Midbrain (tissue), 1 donor: Measurements from ENCODE around the gene CASP8AP2.
A peak's percentile ranks its signal among the peaks of the same experiment; 100 is the strongest.
"Not testable (repeated sequence)": the region's sequence is repeated elsewhere in the genome, so short reads cannot be mapped to it uniquely, and the experiment has no call there.

Experiments used
- DNase-seq: peaks from one replicate; lab custom pipeline; 2025; lab: John Stamatoyannopoulos, UW

The CASP8AP2 gene

DNA sequence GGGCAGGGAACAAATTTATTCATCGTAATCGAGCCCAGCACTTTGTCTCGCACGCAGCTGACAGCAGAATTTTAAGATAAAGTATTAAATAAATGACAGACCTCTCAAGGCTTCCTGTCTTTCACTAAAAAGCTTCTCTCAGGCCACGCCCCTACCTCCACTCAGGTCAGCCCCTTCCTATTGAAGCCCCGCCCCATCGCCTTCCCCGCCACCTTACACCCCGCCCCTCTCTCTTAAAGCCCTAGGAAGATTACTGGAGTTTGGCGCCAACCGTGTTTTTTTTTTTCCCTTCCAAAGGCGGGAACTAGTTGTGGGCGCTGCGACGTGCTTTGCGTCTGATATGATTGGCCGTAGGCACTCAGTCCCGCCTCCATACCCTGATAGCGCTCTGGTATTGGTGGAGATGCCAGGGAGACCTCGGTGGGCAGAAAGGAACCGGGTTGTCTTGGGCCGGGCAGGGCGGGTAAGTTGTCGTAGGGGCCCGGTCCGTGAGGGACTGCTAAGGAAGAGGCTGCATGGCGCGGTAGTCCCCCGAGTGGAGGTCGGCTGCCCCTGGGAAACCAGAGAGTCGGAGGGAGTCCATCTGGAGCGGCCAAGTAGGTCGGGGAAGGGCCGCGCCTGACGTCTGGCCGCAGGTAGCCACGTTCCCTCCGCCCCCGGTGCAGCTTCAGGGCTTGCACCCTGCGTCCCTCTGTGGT is at the start of gene CASP8AP2:
TSS of gene CASP8AP2 (plus strand) at position 409 of the 698 bp plus-strand sequence.
- DNase-seq = peak; percentile 95

DNA sequence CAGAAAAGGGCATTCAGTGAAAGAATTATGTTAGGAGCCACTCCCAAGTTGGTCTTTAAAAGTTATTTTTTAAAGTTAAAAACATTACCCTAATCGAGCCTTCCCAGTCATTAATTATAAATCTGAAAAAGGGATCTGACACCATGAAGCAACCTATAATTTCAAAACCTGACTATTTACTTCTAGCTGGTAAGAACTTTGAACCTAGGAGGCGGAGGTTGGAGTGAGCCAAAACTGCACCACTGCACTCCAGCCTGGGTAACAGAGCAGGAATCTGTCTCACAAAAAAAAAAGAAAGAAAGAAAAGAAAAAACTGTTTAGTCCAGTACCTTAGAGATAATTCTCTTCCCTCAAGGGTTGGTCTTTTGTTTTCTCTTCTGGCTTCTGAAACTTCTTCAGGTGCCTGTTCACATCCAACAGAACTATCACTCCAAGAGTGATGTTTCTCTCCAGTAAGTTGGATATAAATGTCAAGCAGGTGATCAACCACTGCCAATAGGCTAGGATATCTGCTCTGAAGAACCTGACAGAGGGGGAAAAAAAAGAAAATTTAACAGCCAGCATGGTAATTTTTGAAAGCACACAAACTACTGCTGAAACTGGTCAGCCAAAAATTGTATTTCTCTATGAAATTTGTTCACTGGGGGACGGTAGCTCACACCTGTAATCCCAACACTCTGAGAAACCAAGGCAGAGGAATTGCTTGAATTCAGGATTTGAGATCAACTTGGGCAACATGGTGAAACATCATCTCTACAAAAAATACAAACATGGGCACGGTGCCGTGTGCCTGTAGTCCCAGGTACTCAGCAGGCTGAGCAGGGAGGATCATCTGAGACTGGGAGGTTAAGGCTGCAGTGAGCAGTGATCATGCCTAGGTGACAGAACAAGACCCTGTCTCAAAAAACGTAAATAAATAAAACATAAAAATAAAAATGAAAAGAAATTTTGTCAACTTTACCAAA is 48.3 kb upstream of the CASP8AP2 start:
- no peak for DNase-seq

GRCh38 chr6:89782222-89782621 is 47.5 kb upstream of the CASP8AP2 start:
- no peak for DNase-seq

- DNase-seq = not testable (repeated sequence)
Measured at GRCh38 chr6:89783293-89783692, 46.4 kb upstream of the CASP8AP2 start.

GRCh38 chr6:89784838-89785237 is 44.8 kb upstream of the CASP8AP2 start:
- no peak for DNase-seq

DNA sequence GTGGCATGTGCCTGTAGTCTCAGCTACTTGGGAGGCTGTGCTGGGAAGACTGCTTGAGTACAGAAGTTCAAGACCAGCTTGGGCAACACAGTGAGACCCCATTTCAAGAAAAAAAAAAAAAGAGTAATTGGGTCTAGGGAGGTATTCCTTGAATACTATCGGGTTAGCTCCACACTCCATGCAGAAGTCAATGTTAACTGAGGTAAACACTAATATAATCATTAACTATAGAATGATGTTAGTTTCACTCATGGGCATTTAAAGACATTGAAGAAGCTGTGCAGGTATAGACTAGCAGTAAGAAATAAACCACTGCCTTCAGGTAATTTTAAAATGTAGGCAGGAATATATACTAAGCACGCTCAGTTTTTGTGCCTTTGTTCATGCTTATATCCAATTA is 42.7 kb upstream of the CASP8AP2 start:
- no peak for DNase-seq

GRCh38 chr6:89787660-89788328 is 41.9 kb upstream of the CASP8AP2 start:
- no peak for DNase-seq

DNA sequence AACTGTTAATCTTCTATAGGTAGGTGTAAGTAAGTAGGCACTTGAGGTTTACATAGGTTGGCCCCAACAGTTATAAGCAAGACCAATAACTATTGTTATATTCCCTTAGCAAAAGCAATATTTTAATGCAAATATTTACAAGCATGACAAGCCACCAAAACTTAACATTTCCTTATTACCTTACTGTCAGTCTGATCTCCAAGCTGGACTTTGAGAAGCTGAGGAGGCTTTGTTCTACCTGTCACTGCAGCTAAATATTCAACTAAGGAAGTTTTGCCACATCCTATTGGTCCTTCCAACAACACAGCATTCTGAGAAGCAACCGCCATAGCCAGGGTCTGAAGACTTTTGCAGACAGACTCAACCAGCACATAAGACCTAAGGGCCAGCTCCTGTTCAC is 39.7 kb upstream of the CASP8AP2 start:
- no peak for DNase-seq

DNA sequence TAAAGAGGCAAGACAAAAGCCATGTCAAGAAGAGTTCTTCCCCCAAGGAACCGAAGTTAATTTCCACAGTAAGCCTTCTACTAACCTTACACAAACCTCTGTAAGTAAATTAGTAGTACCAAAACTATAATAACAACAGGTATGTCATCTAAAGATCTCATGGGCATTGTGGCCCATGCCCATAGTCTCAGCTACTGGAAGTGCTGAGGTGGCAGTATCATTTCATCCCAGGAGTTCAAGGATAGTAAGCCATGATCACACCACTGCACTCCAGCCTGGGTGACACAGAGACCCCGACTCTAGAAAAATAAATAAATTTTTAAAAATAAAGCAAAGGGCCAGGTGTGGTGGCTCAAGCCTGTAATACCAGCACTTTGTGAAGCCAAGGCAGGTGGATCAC is 39.3 kb upstream of the CASP8AP2 start:
- no peak for DNase-seq

GRCh38 chr6:89792881-89793280 is 36.8 kb upstream of the CASP8AP2 start:
- DNase-seq = no peak

DNA sequence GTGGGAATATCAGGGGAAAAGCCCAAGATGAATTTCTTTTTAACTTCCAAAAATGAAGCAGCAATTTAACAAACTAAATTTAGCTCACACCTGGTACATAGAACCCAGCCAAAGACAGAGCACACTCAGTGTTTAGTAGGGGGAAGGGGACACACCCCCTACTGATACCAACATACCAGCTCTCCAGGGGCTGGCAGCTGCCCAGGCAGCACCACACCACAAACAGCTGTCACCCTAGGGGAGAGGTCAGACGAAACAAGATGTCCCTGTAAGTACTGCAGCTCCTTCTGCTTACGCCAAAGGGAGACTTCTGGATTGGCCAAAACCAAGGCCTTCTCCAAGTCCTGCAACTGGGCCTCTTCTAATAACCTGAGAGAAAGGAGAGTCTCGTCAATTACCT is 36.1 kb upstream of the CASP8AP2 start:
- DNase-seq = no peak

DNA sequence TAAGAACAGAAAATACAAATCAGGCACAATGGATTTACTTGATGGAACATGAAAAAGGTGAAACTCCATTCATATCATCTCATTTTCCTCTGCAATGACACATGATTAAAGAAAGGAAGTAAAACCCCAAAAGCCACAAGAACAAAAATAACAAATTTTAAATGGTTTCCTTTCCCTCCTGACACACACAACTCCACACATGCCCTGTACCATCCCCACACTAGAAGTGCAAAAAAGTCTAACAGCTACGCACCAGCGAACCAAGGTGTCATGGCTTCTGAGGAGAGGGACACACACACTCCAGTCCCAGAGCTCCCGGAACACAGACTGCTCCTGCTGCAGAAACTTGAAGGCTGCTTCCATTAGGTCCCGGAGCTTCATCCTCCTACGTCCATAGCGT is 35.4 kb upstream of the CASP8AP2 start:
- DNase-seq = no peak

DNA sequence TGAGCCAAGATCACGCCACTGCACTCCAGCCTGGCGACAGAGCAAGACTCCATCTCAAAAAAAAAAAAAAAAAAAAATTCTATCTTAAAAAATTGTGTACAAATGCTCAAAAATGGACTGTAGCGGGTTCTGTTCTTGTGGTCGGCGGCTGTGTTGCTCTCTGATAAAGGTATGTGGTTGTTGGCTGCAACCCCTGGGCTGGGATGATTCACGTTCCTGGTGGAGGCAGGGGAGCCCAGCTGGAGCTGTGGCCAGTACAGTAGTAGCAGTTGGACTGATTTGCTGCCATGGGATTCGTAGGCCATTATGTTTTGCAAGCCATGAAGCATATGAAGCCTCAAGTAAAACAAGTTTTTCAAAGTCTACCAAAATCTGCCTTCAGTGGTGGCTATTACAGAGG is 32.4 kb upstream of the CASP8AP2 start:
- no peak for DNase-seq

- DNase-seq = no peak
Measured at GRCh38 chr6:89799096-89799495, 30.6 kb upstream of the CASP8AP2 start.

- DNase-seq = no peak
Measured at GRCh38 chr6:89799756-89800155, 29.9 kb upstream of the CASP8AP2 start.

GRCh38 chr6:89803271-89803670 is 26.4 kb upstream of the CASP8AP2 start:
- DNase-seq = no peak

DNA sequence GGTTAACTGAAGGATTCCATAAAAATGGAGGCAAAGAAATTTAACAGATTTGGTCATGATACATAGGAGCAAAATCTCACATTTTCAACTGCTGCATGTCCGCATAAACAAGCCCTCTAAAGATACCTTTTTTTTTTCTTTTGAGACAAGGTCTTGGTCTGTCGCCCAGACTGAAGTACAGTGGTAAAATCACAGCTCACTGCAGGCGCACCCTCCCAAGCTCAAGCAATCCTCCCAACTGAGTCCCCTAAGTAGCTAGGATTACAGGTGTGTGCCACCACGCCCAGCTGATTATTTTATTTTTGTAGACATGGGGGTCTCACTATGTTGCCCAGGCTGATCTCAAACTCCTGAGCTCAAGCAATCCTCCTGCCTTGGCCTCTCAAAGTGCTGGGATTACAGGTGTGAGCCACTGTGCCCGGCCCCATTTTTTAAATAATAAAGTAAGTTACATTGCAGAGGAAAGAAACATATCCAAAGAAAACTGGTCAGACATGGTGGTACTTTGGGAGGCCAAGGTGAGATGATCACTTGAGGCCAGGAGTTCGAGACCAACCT is 23.8 kb upstream of the CASP8AP2 start:
- no peak for DNase-seq

- no peak for DNase-seq
Measured at GRCh38 chr6:89807581-89807980, 22.1 kb upstream of the CASP8AP2 start.

DNA sequence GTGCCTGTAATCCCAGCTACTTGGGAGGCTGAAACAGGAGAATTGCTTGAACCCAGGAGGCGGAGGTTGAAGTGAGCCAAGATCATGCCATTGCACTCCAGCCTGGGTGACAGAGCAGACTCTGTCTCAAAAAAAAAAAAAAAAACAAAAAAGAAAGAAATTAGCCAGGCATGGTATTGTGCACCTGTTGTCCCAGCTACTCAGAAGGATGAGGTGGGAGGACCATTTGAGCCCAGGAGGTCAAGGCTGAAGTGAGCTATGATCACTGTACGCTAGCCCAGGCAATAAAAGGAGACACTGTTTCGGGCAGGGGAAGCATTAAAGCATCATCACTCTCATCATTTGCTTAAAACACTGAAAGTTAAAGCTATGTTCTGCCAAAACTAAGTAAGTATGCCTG is 16.3 kb upstream of the CASP8AP2 start:
- not testable (repeated sequence) for DNase-seq

DNA sequence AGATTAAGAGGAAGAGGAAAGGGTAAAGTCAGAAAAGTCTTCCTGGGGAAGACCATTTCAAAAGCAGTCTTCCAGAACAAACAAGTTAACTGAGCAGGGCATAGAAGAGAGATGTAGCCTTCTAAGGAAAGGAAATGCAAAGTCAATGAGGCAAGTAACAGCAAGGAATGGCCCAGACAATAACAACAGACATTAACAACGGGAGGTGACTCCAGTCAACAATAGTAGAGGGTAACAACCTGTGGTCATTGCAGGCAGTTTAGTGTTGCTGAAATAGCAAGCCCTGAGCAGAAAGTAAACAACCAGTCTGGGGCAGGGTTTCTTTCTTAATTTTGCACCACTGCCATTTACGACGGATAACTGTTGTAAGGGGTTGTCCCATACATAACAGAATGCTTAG is 12.2 kb upstream of the CASP8AP2 start:
- no peak for DNase-seq

DNA sequence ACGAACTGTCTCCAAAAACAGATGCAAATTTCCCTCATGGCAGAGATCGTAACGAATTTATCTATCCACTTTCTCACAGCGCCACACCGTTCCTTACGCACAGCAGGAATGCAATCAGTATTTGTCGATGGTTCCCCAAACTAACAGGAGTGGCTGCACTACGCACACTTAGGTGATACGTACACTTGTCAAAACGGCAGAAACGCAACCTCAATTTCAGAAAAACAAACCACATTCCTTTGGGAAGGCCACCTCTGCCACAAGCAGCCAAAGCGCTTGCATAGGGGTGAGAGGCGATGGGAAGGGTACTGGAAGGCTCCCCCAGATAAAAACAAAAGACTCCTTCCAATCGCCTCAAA is 10.7 kb upstream of the CASP8AP2 start:
- DNase-seq = no peak
